SU-DHL-6 (cell line): Measurements from ENCODE around the gene ZBTB8B.
"Not testable (repeated sequence)": the region's sequence is repeated elsewhere in the genome, so short reads cannot be mapped to it uniquely, and the experiment has no call there.

Source experiments
- H2AFZ ChIP-seq: fragments of 200-600 bp; sonication (generic); 2 replicates; pipeline ENCODE4 v1.6.1; 2014; ENCODE audit warnings: low read depth, mild to moderate bottlenecking, moderate library complexity, mixed read lengths, antibody characterized with exemption, low read length; ENCODE audit not compliant: severe bottlenecking
- H3F3A ChIP-seq: fragments of 200-600 bp; shearing (Covaris generic); 2 replicates; pipeline ENCODE4 v1.6.0; 2016; ENCODE audit warnings: antibody characterized with exemption, mild to moderate bottlenecking; ENCODE audit not compliant: insufficient read depth
- H3K27ac ChIP-seq: fragments of 200-600 bp; sonication (generic); 2 replicates; pipeline ENCODE4 v1.5.1; 2016; ENCODE audit warnings: low read depth, mild to moderate bottlenecking, low read length, moderate library complexity, mixed read lengths
- H3K27me3 ChIP-seq: fragments of 200-600 bp; sonication (generic), shearing (Covaris generic); 2 replicates; pipeline ENCODE4 v1.6.0; 2014; ENCODE audit warnings: mild to moderate bottlenecking, low read length
- H3K36me3 ChIP-seq: fragments of 200-600 bp; sonication (generic); 2 replicates; pipeline ENCODE4 v1.6.1; 2014; ENCODE audit warnings: mild to moderate bottlenecking, low read length, mixed read lengths
- H3K4me2 ChIP-seq: fragments of 300-600, 200-600 bp; shearing (Covaris generic), sonication (generic); 2 replicates; pipeline ENCODE4 v1.6.0; 2014; ENCODE audit warnings: low read length, low read depth, mild to moderate bottlenecking; ENCODE audit not compliant: poor library complexity, severe bottlenecking
- H3K4me3 ChIP-seq: fragments of 200-600 bp; sonication (generic); 2 replicates; pipeline ENCODE4 v1.5.1; 2014; ENCODE audit warnings: antibody characterized with exemption, low read length, mild to moderate bottlenecking, mixed read lengths; ENCODE audit not compliant: insufficient read depth, poor library complexity, severe bottlenecking
- H3K79me2 ChIP-seq: fragments of 200-600 bp; sonication (generic); 2 replicates; pipeline ENCODE4 v1.6.1; 2014; ENCODE audit warnings: mild to moderate bottlenecking, low read length, moderate library complexity; ENCODE audit not compliant: insufficient read depth
- H3K9ac ChIP-seq: fragments of 200-600 bp; sonication (generic); 2 replicates; pipeline ENCODE4 v1.7.0; 2014; ENCODE audit warnings: mild to moderate bottlenecking, low read length
- H3K9me2 ChIP-seq: fragments of 200-600 bp; sonication (generic); replicated peaks from 2 replicates; pipeline ENCODE4 v1.6.1; 2014; ENCODE audit warnings: low read length; ENCODE audit not compliant: insufficient read depth
- H3K9me3 ChIP-seq: fragments of 200-600 bp; sonication (generic); 2 replicates; pipeline ENCODE4 v1.6.1; 2014; ENCODE audit warnings: low read length, mixed read lengths; ENCODE audit not compliant: insufficient read depth
- H4K20me1 ChIP-seq: fragments of 200-600 bp; sonication (generic); 2 replicates; pipeline ENCODE4 v1.6.1; 2014; ENCODE audit warnings: low read depth, mild to moderate bottlenecking, antibody characterized with exemption, low read length, moderate library complexity, mixed read lengths
- CTCF ChIP-seq: fragments of 200-600 bp; sonication (generic); IDR thresholded peaks from one replicate; pipeline ENCODE4 v1.5.1; 2017; ENCODE audit warnings: antibody characterized with exemption, mild to moderate bottlenecking, low read length, moderate library complexity; ENCODE audit not compliant: insufficient read depth, poor library complexity, severe bottlenecking
- EZH2phosphoT487 ChIP-seq: fragments of 200-600 bp; sonication (generic), shearing (Covaris generic); conservative IDR thresholded peaks from 2 replicates; pipeline ENCODE4 v1.6.1; 2018; ENCODE audit warnings: mild to moderate bottlenecking, antibody characterized with exemption, low read length, moderate library complexity, mixed read lengths

Gene ZBTB8B

GRCh38 chr1:32470431-32470830 lies 5.6 kb downstream of the ZBTB8B start:
- no peaks in the 10 kb centered on the region for H3K79me2 ChIP-seq
- no peak overlapping the region for H3K27ac ChIP-seq
- H3K4me3 ChIP-seq: no peak overlapping the region
- H3K36me3 ChIP-seq: no peaks in the 10 kb centered on the region
- H3K9me2 ChIP-seq: no peaks in the 10 kb centered on the region
- H4K20me1 ChIP-seq: no peaks in the 10 kb centered on the region
- H3K9me3 ChIP-seq: no peaks in the 10 kb centered on the region
- no peak overlapping the region for H3K9ac ChIP-seq
- no peaks in the 10 kb centered on the region; the same call in 1 of the 2 replicates for H3K27me3 ChIP-seq
- H2AFZ ChIP-seq: no peak overlapping the region
- TF ChIP-seq CTCF: no peak
- no peak for TF ChIP-seq EZH2phosphoT487
- no peaks in the 10 kb centered on the region for H3F3A ChIP-seq
- no peak overlapping the region for H3K4me2 ChIP-seq

GRCh38 chr1:32470991-32471694 lies 6.3 kb downstream of the ZBTB8B start:
- Histone ChIP-seq H3K36me3 (no peaks in the 10 kb centered on the region), H3K27me3 (no peaks in the 10 kb centered on the region; the same call in 1 of the 2 replicates), H3K9ac (no peak overlapping the region), H3K9me3 (no peaks in the 10 kb centered on the region), H3K4me2 (no peak overlapping the region), H3K79me2 (no peaks in the 10 kb centered on the region), H3K27ac (no peak overlapping the region), H3F3A (no peaks in the 10 kb centered on the region), H2AFZ (no peak overlapping the region), H4K20me1 (no peaks in the 10 kb centered on the region), H3K9me2 (no peaks in the 10 kb centered on the region), H3K4me3 (no peak overlapping the region)
- no peak for TF ChIP-seq CTCF
- no peak for TF ChIP-seq EZH2phosphoT487

GRCh38 chr1:32471695-32472362 lies 7.0 kb downstream of the ZBTB8B start:
- Histone ChIP-seq H3K27me3 (no peaks in the 10 kb centered on the region; the same call in 1 of the 2 replicates), H2AFZ (no peak overlapping the region), H3K9me2 (no peaks in the 10 kb centered on the region), H3K36me3 (no peaks in the 10 kb centered on the region), H4K20me1 (no peaks in the 10 kb centered on the region), H3K79me2 (no peaks in the 10 kb centered on the region), H3K9ac (no peak overlapping the region), H3K27ac (no peak overlapping the region), H3F3A (no peaks in the 10 kb centered on the region), H3K4me2 (no peak overlapping the region), H3K4me3 (no peak overlapping the region), H3K9me3 (no peaks in the 10 kb centered on the region)
- TF ChIP-seq EZH2phosphoT487 (no peak), CTCF (no peak)

GRCh38 chr1:32472966-32473365 lies 8.1 kb downstream of the ZBTB8B start:
- not testable (repeated sequence) for H3K36me3 ChIP-seq, H3K79me2 ChIP-seq, H2AFZ ChIP-seq, H3K9me2 ChIP-seq, H3K9ac ChIP-seq, H3F3A ChIP-seq, H3K4me3 ChIP-seq, H4K20me1 ChIP-seq, H3K4me2 ChIP-seq, H3K27me3 ChIP-seq, H3K27ac ChIP-seq, H3K9me3 ChIP-seq
